GM23338 (cell line): ENCODE results near the gene PALMD.

ENCODE experiments used
- CREB1 ChIP-seq: fragments of 250-450 bp; sonication (Bioruptor Pico); IDR thresholded peaks from 2 replicates; pipeline ENCODE4 v1.5.0; 2020; ENCODE audit warnings: low read depth, mild to moderate bottlenecking, moderate library complexity
- CTCF ChIP-seq, 2 experiments: fragments of 200-600 bp in 1 of 2; sonication (generic) in 1 of 2; conservative IDR thresholded peaks; 2 replicates each; pipeline versions ENCODE4 v1.5.1 to v1.6.1; 2016 to 2017; ENCODE audit warnings: antibody characterized with exemption in 2 of 2, low read depth in 2 of 2, mild to moderate bottlenecking in 2 of 2, moderate library complexity in 1 of 2
- ETS1 ChIP-seq: IDR thresholded peaks from 2 replicates; pipeline ENCODE4 v1.6.1; 2016; ENCODE audit warnings: antibody characterized with exemption
- EZH2 ChIP-seq: fragments of 200-600 bp; sonication (generic); IDR thresholded peaks from one replicate; pipeline ENCODE4 v1.8.0; 2017; ENCODE audit warnings: antibody characterized with exemption, mild to moderate bottlenecking, low read depth; ENCODE audit not compliant: unreplicated experiment
- EZH2phosphoT487 ChIP-seq: fragments of 200-600 bp; sonication (generic); IDR thresholded peaks from one replicate; pipeline ENCODE4 v1.8.1; 2018; ENCODE audit warnings: antibody characterized with exemption; ENCODE audit not compliant: unreplicated experiment
- JUNB ChIP-seq: IDR thresholded peaks from one replicate; pipeline ENCODE4 v1.6.1; 2016; ENCODE audit warnings: antibody characterized with exemption; ENCODE audit not compliant: unreplicated experiment
- NANOG ChIP-seq: IDR thresholded peaks from 2 replicates; pipeline ENCODE4 v1.6.1; 2016; ENCODE audit warnings: antibody characterized with exemption, borderline replicate concordance
- POLR2AphosphoS5 ChIP-seq: IDR thresholded peaks from 2 replicates; pipeline ENCODE4 v1.6.1; 2016; ENCODE audit warnings: antibody characterized with exemption, low read depth
- REST ChIP-seq: IDR thresholded peaks from one replicate; pipeline ENCODE4 v1.6.1; 2018; ENCODE audit warnings: antibody characterized with exemption; ENCODE audit not compliant: unreplicated experiment
- STAT1 ChIP-seq: IDR thresholded peaks from one replicate; pipeline ENCODE4 v1.6.1; 2016; ENCODE audit warnings: antibody characterized with exemption; ENCODE audit not compliant: unreplicated experiment
- ZNF331 ChIP-seq: fragments of 250-450 bp; sonication (Bioruptor Pico); IDR thresholded peaks from 2 replicates; pipeline ENCODE4 v1.5.0; 2020; ENCODE audit warnings: low read depth, mild to moderate bottlenecking, moderate library complexity
- ZNF462 ChIP-seq: fragments of 250-450 bp; sonication (Bioruptor Pico); IDR thresholded peaks from 2 replicates; pipeline ENCODE4 v1.5.0; 2020; ENCODE audit warnings: mild to moderate bottlenecking, moderate library complexity

GRCh38 chr1:99662539-99663080, 16.7 kb downstream of the PALMD start:
- TF ChIP-seq NANOG (no peak), CTCF (conservative IDR thresholded peaks at IDR 0.05; ENCODE audit: low read depth in 2 of 2) (no peak), ZNF331 (CRISPR knock-in tag) (no peak), REST (no peak), EZH2 (no peak), CREB1 (CRISPR knock-in tag) (no peak), JUNB (no peak), EZH2phosphoT487 (no peak), POLR2AphosphoS5 (no peak), STAT1 (no peak), ETS1 (no peak), ZNF462 (CRISPR knock-in tag) (no peak)
